ENCODE measurements around the gene CDCA4. TPM values are rescaled to one million over a fixed set of nuclear protein-coding genes. Genes with fewer than 3 reads are reported as not detected.
"Not testable (repeated sequence)": the region's sequence is repeated elsewhere in the genome, so short reads cannot be mapped to it uniquely, and the experiment has no call there.

The CDCA4 gene
- polyA plus RNA-seq (ENCODE audit: insufficient read length) = 23.0 TPM
- long read RNA-seq, donor 1, transcript CDCA4-201 (2 exons, 2,513 nt) = major isoform, 16 of 16 reads
- long read RNA-seq, donor 1, partial matches to known transcripts = 0 of 16 reads
- long read RNA-seq, donor 1, other reads (novel, unspliced or antisense) = 0 of 16 reads
- long read RNA-seq, donor 2, transcript CDCA4-201 (2 exons, 2,513 nt) = major isoform, 11 of 11 reads
- long read RNA-seq, donor 2, partial matches to known transcripts = 0 of 11 reads
- long read RNA-seq, donor 2, other reads (novel, unspliced or antisense) = 0 of 11 reads
- long read RNA-seq, donor 3, transcript CDCA4-201 (2 exons, 2,513 nt) = major isoform, 9 of 21 reads
- long read RNA-seq, donor 3, partial matches to known transcripts = 12 of 21 reads
- long read RNA-seq, donor 3, other reads (novel, unspliced or antisense) = 0 of 21 reads
- long read RNA-seq, donor 4 = 0 reads
- long read RNA-seq, donor 5, transcript CDCA4-201 (2 exons, 2,513 nt) = major isoform, 22 of 47 reads
- long read RNA-seq, donor 5, partial matches to known transcripts = 25 of 47 reads
- long read RNA-seq, donor 5, other reads (novel, unspliced or antisense) = 0 of 47 reads
- long read RNA-seq, donor 6, transcript CDCA4-201 (2 exons, 2,513 nt) = major isoform, 19 of 19 reads
- long read RNA-seq, donor 6, partial matches to known transcripts = 0 of 19 reads
- long read RNA-seq, donor 6, other reads (novel, unspliced or antisense) = 0 of 19 reads
- long read RNA-seq, donor 7, transcript CDCA4-201 (2 exons, 2,513 nt) = major isoform, 15 of 16 reads
- long read RNA-seq, donor 7, partial matches to known transcripts = 0 of 16 reads
- long read RNA-seq, donor 7, other reads (novel, unspliced or antisense) = 0 of 16 reads
- long read RNA-seq, donor 8, partial matches to known transcripts = 0 of 4 reads
- long read RNA-seq, donor 8, other reads (novel, unspliced or antisense) = 0 of 4 reads

DNA sequence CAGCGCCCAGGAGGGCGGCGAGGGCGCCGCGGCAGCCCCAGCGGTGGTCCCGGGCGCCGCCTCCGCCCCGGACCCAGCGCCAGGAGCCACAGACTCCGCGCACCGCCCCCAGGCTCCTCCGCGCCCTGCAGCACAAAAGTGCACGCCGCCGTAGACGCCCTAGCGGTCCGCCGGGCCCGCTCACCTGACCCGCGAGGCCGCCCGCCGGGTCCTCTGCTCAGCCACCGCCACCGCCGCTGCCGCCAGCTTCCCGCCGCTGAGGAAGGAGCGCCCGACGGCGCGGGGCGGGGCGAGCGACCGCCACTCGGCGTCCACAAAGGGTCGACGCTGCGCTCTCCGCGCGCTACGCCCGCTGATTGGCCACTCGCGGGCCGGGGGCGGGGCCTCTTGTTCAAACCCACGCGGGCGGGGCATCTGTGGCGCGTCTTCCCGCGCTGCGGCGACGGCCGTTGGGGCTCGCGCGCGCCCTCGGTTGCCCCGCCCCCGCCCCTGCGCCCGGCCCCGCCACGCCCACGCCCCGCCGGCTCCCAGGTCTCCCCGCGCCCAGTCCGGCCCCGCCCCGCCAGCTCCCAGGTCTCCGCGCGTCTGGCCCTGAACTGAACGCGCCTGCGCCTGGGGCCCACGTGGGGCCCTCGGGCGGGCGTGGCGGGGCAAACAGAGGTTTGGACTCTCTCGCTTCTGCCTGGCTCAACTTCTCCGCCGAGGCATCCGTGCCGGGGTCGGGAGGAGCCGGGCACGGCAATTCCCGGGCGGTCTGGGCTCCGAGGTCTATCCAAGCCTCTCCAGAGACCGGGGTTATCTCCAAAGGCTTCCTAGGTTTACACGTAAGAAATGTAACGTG lies at the start of gene CDCA4:
Gene CDCA4 (minus strand): TSS at position 269 of the 841 bp plus-strand sequence. CDS start 9,154 bp downstream, outside the sequence.
- DNase-seq = peak; percentile 97

DNA sequence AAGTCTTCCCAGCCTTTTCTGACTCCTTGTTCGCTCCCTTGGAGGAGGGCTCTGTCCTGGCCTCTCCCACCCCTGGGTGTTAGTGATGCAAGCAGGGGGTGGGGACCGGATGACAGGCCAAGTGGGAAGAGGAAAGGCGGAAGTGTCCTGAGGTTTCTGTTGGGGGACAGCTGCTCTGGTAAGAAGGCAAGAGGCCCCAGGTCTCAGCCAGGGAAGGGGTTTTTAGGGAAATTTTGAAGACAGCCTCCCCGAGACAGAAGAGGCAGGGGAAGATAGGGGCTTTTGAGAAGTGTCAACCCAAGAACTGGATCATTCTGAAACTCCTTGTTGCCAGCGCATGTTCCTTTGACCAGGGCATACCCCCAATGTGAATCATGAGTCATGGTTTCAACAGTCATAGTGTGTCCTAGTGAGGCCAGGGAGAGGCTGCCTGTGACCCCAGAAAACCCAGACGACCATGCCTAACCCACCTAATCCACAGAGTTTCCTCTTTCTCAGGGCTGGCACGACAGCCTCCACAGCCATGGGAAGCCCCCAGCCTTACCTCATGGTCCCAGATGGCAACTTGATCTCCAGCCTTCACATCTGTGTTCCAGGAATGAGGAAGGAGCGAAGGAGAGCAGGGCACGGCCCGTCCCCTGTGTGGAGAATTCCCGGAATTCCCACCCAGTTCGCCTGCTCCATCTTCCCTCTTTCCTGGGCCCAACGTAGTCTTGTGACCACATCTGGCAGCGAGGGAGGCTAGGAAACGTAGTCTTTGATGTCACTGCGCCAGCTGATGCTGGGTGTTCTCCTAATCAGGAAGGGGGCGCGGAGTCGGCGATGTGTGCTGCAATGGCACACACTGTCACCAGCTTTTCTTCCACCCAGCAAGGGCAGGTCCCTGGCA lies 49.2 kb upstream of the CDCA4 start:
- DNase-seq = no peak

DNA sequence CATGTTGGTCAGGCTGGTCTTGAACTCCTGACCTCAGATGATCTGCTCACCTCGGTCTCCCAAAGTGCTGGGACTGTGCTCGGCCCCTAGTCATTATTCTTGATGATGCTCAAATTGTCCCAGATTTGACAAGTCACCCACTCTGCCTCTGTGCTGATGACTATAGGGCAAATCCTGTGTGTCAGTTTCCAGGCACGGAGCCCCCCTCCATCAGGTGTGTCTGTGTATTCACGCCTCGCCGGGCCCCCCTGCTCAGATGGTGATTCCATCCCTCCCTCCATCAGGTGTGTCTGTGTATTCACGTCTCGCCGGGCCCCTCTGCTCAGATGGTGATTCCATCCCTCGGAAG lies 48.6 kb upstream of the CDCA4 start:
- DNase-seq = no peak

DNA sequence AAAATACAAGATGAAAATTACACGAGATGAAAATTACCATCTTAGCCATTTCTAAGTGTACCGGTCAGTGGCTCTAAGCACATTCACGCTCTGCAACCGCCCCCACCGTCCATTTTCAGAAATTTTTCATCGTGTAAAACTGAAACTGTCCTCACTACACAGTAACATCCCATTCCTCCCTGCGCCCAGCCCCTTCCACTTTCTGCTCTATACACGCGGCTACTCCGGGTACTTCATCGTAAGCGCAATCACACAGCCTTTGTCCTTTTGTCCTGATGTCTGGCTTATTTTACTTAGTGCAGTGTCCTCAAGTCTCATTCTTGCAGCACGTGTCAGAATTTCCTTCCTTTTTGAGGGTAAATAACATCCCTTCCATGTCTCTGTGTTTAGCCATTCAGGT lies 47.9 kb upstream of the CDCA4 start:
- DNase-seq = no peak

DNA sequence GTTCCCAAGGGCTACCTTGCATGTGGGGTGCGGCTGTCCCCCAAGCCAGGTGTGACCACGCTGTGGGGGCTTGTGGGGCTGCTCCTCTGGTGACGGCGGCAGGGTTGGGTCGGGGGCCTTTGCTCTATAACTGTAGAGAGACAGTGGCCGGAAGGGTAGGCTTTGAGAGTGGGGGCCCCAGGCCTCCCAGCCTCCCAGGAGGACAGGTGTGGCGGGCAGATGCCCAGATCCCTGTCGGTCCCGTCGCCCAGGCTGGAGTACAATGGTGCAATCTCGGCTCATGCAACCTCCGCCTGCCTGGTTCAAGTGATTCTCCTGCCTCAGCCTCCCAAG lies 47.1 kb upstream of the CDCA4 start:
- no peak for DNase-seq

DNA sequence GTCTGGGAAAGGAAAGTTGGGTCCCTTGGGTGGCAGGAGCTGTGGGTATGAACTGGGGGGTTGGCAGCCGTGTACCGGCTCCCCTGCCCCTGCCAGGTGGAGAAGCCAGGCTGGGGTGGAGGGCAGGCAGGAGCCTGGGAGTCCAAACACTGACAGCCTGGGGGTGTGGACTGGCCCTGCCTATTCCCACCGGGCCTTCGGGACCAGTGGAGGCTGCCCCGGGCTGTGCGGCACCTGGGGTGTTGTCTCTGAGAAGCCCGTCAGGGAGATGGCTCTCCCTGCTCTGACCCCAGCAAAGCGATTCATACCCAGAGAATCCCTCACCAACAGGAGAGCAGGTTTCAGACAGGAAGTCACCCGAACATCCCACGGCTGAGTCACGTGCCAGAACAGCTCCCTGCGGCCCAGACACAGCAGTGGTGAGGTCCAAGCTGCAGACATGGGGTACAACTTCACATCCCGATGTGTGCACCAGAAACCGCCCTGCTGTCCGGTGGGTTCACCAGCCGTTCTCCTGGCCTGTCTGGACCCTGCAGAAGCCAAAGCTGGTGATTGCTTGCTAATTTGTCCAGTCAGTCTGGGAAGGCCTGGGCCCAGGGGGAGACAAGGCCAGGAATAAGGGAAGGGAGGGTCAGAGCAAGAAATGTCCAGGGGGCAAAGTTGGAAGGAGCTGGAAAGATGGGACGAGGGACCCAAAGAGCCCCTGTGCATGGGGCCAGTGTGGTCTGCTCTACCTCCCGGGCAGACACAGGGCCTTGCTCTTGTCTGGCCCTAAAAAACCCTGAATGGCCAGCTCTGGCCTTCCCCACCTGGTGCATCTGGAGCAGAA lies 46.5 kb upstream of the CDCA4 start:
- no peak for DNase-seq

DNA sequence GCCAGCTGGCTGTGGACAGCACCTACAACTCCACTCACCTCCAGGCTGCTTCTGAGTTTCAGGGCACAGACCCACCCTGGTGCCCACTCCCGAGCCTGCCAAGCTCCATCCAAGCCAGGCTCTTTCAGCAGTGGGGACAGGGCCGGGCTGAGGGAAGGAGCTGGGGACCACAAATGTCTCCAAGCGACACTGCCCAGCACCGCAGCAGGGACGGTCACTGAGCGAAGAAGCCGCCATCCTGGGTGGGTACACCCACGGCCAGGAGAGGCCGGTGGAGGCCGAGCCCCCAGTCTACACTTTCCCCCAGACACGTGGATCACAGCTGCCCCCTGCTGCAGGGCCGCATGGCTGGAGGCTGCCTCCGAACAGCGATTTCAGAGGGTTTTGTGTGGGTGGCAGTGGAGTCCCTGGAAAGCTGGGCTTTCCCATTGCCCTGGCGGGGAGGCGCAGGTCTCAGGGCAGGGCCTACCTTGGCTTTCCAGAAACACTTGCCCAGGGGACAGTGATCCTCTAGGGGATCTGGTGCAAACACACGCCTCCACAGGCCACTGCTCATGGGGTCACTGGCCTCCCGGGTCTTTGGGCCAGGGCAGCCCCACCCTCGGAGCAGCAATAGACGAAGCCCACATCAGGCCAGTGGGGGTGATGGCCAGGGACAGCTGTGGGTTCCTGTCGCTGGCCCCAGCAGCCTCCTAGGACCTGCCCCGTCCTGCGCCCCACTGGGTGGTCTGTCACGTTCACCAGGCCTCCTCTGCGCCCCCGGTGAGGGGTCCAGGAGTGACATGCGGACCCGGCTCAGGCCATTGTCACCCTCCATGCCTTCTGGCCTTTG lies 45.6 kb upstream of the CDCA4 start:
- DNase-seq = no peak

DNA sequence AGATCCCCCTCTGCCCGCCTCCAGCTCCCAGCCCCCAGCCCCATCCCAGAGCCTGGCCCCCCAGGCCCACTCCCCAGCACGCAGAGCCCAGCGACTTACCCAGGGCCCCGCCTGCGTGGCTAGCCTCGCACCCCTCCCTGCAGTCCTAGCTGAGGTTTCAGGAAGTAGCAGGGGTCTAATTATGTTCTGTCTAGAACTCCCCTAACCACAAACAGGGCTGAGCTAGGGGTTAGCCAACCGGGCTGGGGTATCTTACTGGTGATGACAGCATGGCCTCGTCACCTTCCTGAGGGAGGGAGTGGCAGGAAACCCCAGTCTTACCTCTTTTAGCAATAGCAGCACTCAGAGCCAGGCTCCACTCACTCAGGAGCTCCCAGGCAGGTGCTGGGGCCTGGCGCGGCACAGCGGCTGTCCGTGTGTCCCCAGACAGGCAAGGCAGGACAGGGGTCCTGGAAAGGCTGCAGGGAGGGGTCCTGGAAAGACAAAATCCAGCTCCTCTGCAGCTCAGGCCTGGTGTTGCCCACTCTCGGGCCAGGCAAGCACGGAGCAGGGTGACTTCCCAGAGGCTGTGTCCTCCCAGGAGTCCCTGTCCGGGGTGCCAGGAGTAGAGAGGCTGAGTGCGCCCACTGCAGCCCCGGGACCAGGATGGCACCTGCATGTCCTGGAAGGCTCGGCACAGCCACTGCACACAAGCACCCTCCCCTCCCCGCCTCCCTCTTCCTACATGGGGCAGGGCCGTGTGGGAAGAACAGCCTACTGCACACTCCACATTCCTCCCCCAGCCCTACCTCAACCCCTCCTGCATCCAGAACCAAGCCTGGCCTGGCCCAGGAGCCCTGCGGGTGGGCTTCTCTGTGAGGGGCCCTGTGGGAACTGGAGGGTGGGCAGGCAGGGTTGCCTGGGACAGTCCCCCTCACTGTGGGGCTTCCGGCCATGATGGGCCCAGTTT lies 44.7 kb upstream of the CDCA4 start, which contains the start of gene GPR132:
Gene GPR132 (minus strand): TSS at position 151 of the 949 bp plus-strand sequence. CDS start 10,010 bp downstream, outside the sequence.
- DNase-seq = no peak

DNA sequence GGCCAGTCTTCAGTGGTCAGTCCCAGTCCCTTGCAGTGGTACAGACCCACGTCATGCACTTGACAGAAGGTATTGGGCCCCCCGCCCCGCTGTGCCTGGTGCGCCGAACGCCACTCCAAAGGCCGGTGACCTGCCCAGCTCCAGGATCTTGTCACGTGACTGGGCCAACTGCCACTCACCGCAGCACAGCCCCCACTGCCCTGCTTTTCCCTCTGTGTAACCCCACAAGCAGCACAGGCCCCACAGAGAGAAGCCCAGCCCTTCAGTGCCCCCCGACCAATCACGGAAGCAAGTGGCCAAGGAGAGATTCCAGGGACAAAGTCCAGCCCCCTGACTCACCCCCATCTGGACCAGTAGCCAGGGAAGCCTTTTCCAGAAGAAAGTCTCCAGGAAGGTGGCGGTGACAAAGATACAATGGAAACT lies 43.8 kb upstream of the CDCA4 start:
- DNase-seq = no peak

DNA sequence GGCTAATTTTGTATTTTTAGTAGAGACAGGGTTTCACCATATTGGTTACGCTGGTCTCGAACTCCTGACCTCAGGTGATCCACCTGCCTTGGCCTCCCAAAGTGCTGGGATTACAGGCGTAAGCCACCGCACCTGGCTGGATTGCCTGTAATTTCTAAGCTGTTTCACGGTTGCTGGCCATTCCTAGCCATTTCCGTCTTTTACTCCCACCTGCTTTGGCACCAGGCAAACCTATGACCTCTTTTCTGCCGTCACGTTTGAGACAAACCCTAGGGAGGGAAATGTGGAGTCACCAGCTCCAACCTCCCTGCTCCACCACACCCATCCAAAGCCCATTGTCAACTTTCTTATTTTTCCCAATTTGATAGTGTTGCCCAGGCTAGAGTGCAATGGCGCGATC lies 43.1 kb upstream of the CDCA4 start:
- no peak for DNase-seq

DNA sequence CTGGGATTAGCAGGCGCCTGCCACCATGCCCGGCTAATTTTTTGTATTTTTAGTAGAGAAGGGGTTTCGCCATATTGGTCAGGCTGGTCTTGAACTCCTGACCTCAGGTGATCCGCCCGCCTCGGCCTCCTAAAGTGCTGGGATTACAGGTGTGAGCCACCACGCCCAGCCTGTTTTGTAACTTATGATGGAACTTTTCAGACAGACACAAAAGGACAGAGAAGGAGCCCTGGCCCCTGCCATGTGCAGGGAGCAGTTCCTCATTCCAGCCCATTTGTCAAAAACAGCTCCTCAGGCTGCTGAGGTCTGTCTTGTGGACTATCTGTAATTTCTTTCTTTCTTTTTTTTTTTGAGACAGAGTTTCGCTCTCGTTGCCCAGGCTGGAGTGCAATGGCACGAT lies 42.6 kb upstream of the CDCA4 start:
- not testable (repeated sequence) for DNase-seq

DNA sequence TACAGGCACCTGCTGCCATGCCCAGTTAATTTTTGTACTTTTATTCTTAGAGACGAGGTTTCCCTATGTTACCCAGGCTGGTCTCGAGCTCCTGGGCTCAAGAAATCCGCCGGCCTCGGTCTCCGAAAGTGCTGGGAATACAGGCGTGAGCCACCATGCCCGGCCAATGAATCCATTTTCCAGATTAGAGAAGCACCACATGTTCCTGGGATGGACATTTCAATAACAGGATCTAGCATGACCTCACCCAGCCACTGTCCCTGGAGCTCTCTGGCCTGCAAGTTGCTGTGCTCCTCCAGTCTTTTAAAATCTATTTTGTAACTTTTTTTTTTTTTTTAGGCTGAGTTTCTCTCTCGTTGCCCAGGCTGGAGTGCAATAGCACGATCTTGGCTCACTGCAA lies 42.2 kb upstream of the CDCA4 start:
- DNase-seq = no peak

DNA sequence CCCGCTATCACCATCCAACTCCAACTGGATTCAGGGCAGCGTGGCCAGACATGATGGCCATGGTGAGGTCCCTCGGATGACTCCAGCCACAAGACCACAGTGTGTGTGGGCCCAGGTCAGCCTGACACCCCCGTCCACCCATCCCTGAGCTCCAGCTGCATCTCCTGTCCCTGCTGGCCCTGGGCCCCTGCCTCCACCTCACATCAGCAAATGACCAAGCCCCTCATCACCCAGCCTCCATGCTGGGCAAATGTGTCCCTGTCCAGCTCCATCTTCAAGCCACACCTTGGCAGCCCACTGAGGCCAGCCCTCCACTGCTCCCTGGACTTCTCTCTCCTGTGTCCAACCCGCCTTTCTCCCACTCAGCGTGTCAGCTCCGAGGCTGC lies 41.2 kb upstream of the CDCA4 start:
- DNase-seq = no peak

DNA sequence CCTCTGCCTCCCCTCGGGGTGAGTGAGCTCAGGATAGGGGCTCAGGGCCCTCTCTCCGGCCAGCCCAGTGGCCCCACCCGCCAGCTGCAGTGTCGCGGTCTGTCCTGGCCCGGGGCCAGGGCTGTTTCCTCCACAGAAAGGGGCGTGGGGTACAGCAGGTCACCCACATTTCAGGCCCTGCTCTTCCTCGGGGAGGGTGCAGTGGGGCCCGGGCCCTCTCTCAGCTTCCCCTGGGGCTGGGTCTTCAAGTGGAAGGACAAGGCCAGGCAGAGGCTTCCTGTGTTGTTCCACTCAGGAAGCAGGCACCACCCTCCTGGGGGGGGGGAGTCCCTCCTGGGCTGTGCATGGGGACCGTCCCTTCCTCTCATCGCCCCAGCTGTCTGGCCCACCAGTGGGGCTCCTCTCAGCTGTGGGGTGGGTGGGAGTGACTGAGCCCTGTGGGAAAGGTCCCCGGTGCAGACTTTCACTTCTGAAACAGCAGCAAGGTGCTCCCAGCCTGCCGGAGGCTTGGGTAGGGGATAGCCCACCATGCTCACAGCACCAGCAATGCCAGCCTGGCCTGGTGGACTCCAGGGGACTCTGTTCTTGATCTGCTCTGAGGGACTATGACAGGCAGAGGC lies 40.7 kb upstream of the CDCA4 start:
- DNase-seq = no peak

DNA sequence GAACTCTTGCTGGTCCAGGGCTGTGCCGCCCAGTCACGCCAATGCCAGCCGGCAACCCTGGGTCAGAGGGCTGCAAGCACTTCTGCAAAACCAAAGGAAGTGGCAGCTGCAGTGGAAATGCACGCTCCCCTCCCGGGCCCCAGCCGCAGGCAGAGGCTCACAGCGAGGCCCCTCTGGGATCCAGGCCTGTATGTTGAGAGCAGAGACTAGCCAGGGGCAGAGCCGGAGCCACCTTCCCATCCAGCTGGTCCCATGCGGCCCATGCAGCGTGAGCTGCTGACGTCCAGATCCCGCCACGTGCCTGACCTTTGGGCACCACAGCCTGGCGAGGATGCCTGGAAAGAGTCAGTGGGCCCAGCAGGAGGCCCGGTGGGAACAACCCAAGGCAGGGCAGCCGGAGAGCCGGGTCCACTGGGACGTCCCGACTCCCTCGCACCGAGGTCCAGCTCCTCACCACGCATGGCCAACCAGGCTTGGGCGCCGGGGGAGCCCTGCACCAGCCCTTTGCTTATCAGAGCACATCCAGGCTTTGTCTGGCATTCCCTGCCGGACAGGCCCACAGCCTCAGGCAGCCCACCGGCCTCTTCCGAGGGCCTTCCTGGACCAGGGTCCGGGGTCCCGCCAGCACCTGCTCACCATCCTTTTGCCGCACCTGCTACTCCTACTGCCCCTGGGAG lies 40.0 kb upstream of the CDCA4 start:
- no peak for DNase-seq

DNA sequence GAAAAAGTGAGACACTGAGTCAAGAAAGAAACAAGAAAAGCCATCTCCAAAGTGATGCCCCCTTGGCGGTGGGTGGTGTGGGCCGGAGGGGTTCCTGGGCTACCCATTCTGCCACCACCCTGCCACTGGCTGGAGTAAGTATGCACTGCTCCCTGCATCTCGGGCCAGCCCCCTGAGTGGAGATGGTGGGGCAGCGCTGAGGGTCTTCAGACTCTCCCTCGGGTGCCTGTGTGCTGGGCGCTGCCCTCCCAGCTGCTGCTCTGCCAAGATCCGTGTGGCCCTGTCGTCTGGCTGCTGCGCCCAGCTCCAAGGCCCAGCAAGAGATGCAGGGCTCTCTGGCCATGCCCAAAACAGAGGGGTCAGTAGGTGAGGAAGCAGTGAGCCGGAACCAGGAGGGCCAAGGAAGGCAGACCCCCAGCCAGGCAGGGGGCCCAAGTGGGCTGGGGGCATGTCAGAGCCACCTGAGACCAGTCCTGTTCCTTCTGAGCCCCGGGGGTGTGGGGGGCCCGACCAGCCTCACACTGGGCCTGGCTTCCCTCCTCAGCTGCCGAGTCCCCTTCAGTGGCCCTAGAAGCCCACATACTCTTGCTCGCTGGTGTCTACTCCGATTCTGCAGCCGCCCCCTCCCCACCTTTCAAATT lies 39.2 kb upstream of the CDCA4 start:
- DNase-seq = no peak
